Mesenchymal stem cell (in vitro differentiated cells and primary cell): ENCODE data around the gene TRPM3.

Experiments used
- DNase-seq: peaks from one replicate; pipeline ENCODE4 v3.0.0-alpha.2; 2013
- H2AFZ ChIP-seq: one replicate; pipeline ENCODE4 v1.6.1; 2013; ENCODE audit warnings: low read depth, mild to moderate bottlenecking, control low read depth, inconsistent platforms, low read length, moderate library complexity
- H2AK5ac ChIP-seq: 2 replicates; pipeline ENCODE4 v1.6.1; 2013; ENCODE audit warnings: low read length, moderate library complexity, mild to moderate bottlenecking, inconsistent platforms; ENCODE audit not compliant: severe bottlenecking
- H2BK120ac ChIP-seq: one replicate; pipeline ENCODE4 v1.6.1; 2013; ENCODE audit warnings: low read depth, mild to moderate bottlenecking, inconsistent platforms, low read length, moderate library complexity
- H2BK12ac ChIP-seq, 2 experiments: one replicate each; pipeline ENCODE4 v1.6.1; 2013; ENCODE audit warnings: inconsistent platforms in 2 of 2, low read length in 2 of 2, mild to moderate bottlenecking in 2 of 2, moderate library complexity in 2 of 2, control low read depth in 1 of 2
- H2BK15ac ChIP-seq: one replicate; pipeline ENCODE4 v1.6.1; 2013; ENCODE audit warnings: mild to moderate bottlenecking, low read depth, inconsistent platforms; ENCODE audit not compliant: poor library complexity, severe bottlenecking
- H2BK5ac ChIP-seq: 2 replicates; pipeline ENCODE4 v1.6.1; 2013; ENCODE audit warnings: low read depth, mild to moderate bottlenecking, low read length, control low read depth, inconsistent platforms; ENCODE audit not compliant: poor library complexity, severe bottlenecking
- H3K14ac ChIP-seq, 2 experiments: one replicate each; pipeline ENCODE4 v1.6.1; 2013; ENCODE audit warnings: inconsistent platforms in 2 of 2, low read length in 2 of 2, control low read depth in 1 of 2, mild to moderate bottlenecking in 1 of 2, moderate library complexity in 1 of 2
- H3K18ac ChIP-seq, 2 experiments: one replicate each; pipeline ENCODE4 v1.6.1; 2013; ENCODE audit warnings: inconsistent platforms in 2 of 2, low read length in 2 of 2, control low read depth in 1 of 2, low read depth in 1 of 2, mild to moderate bottlenecking in 1 of 2
- H3K23ac ChIP-seq, 2 experiments: one replicate each; pipeline ENCODE4 v1.6.1; 2013; ENCODE audit warnings: inconsistent platforms in 2 of 2, low read length in 2 of 2, mild to moderate bottlenecking in 2 of 2, moderate library complexity in 2 of 2, control low read depth in 1 of 2
- H3K27ac ChIP-seq: 2 replicates; pipeline ENCODE4 v1.5.1; 2013; ENCODE audit warnings: mild to moderate bottlenecking, moderate library complexity, low read length, control low read depth, inconsistent platforms; ENCODE audit not compliant: poor library complexity, severe bottlenecking
- H3K27me3 ChIP-seq, 2 experiments: 2 replicates each; pipeline versions ENCODE4 v1.6.1 to v1.7.0; 2013; ENCODE audit warnings: low read length in 2 of 2, mild to moderate bottlenecking in 2 of 2, moderate library complexity in 2 of 2, control low read depth in 1 of 2, inconsistent platforms in 1 of 2; ENCODE audit not compliant: control insufficient read depth in 1 of 2, insufficient read depth in 1 of 2
- H3K36me3 ChIP-seq, 2 experiments: 2 replicates each; pipeline versions ENCODE4 v1.6.1 to v1.7.0; 2013; ENCODE audit warnings: low read length in 2 of 2, control low read depth in 1 of 2, inconsistent platforms in 1 of 2, low read depth in 1 of 2, mild to moderate bottlenecking in 1 of 2; ENCODE audit not compliant: insufficient read depth in 2 of 2, control insufficient read depth in 1 of 2
- H3K4ac ChIP-seq, 2 experiments: one replicate each; pipeline ENCODE4 v1.6.1; 2013; ENCODE audit warnings: inconsistent platforms in 2 of 2, low read length in 2 of 2, mild to moderate bottlenecking in 2 of 2, moderate library complexity in 2 of 2, control low read depth in 1 of 2, low read depth in 1 of 2
- H3K4me1 ChIP-seq: 2 replicates; pipeline ENCODE4 v1.6.1; 2013; ENCODE audit warnings: low read depth, low read length, control low read depth; ENCODE audit not compliant: control insufficient read depth, insufficient read depth
- H3K4me2 ChIP-seq: 2 replicates; pipeline ENCODE4 v1.6.1; 2013; ENCODE audit warnings: low read length, mild to moderate bottlenecking, inconsistent platforms; ENCODE audit not compliant: poor library complexity, severe bottlenecking
- H3K4me3 ChIP-seq, 2 experiments: 2 replicates each; pipeline versions ENCODE4 v1.5.1 to v1.7.0; 2013; ENCODE audit warnings: low read length in 2 of 2, mild to moderate bottlenecking in 2 of 2, control low read depth in 1 of 2, low read depth in 1 of 2; ENCODE audit not compliant: insufficient read depth in 1 of 2
- H3K79me1 ChIP-seq: replicated peaks from 2 replicates; pipeline ENCODE4 v1.6.1; 2013; ENCODE audit warnings: mild to moderate bottlenecking, control low read depth, low read length, inconsistent platforms; ENCODE audit not compliant: poor library complexity, severe bottlenecking
- H3K9ac ChIP-seq: 2 replicates; pipeline ENCODE4 v1.7.0; 2013; ENCODE audit warnings: mild to moderate bottlenecking, low read length, moderate library complexity
- H3K9me3 ChIP-seq: 2 replicates; pipeline ENCODE4 v1.7.0; 2013; ENCODE audit warnings: mild to moderate bottlenecking, low read length; ENCODE audit not compliant: control insufficient read depth
- H4K8ac ChIP-seq: one replicate; pipeline ENCODE4 v1.6.1; 2013; ENCODE audit warnings: inconsistent platforms, mild to moderate bottlenecking, low read length, moderate library complexity
- H4K91ac ChIP-seq: one replicate; pipeline ENCODE4 v1.6.1; 2013; ENCODE audit warnings: mild to moderate bottlenecking, low read length, inconsistent platforms
- WGBS: methylation state at CpG from one replicate; pipeline ENCODE4 v1.1.7; 2013; ENCODE audit warnings: mixed read lengths; 5-methylcytosine and 5-hydroxymethylcytosine counted together

TRPM3 gene

GRCh38 chr9:70609011-70609410, 512.4 kb downstream of the TRPM3 start:
- H2BK5ac ChIP-seq, result no peak overlapping the region
- no peak overlapping the region for H4K8ac ChIP-seq
- no peaks in the 10 kb centered on the region for H3K4me1 ChIP-seq
- peak overlapping the region; percentile 76 for H3K9ac ChIP-seq
- H2BK15ac ChIP-seq, result no peak overlapping the region
- 100% methylated on average over 1 of the region's 2 CpGs for WGBS
- H2BK120ac ChIP-seq, result no peak overlapping the region
- no peak overlapping the region for H3K23ac ChIP-seq
- H3K27ac ChIP-seq, result no peak overlapping the region
- H3K79me1 ChIP-seq, result no peaks in the 10 kb centered on the region
- no peaks in the 10 kb centered on the region for H3K9me3 ChIP-seq
- H3K27me3 ChIP-seq, result peaks cover 0 to 15% of the 10 kb centered on the region in 2 experiments
- no peak overlapping the region for H2AFZ ChIP-seq
- H3K36me3 ChIP-seq, result no peaks in the 10 kb centered on the region
- H3K4me2 ChIP-seq, result no peak overlapping the region
- H2BK12ac ChIP-seq, result no peak overlapping the region
- H3K18ac ChIP-seq, result no peak overlapping the region
- DNase-seq, result no peak
- no peak overlapping the region for H3K14ac ChIP-seq
- no peak overlapping the region for H3K4ac ChIP-seq
- H2AK5ac ChIP-seq, result no peak overlapping the region
- H3K4me3 ChIP-seq, result no peak overlapping the region
- no peak overlapping the region for H4K91ac ChIP-seq

GRCh38 chr9:70607926-70608325, 513.5 kb downstream of the TRPM3 start:
- Histone ChIP-seq H3K9ac (no peak overlapping the region), H3K4me1 (no peaks in the 10 kb centered on the region), H3K79me1 (no peaks in the 10 kb centered on the region), H3K27me3 (peaks cover 0 to 10% of the 10 kb centered on the region in 2 experiments), H3K4me2 (no peak overlapping the region), H3K4ac (no peak overlapping the region), H2BK5ac (no peak overlapping the region), H2BK120ac (no peak overlapping the region), H4K91ac (no peak overlapping the region), H3K36me3 (no peaks in the 10 kb centered on the region), H4K8ac (no peak overlapping the region), H3K27ac (no peak overlapping the region), H3K23ac (no peak overlapping the region), H3K14ac (no peak overlapping the region), H2BK15ac (no peak overlapping the region), H2BK12ac (no peak overlapping the region), H2AK5ac (no peak overlapping the region), H3K18ac (no peak overlapping the region), H3K9me3 (no peaks in the 10 kb centered on the region), H2AFZ (no peak overlapping the region), H3K4me3 (no peak overlapping the region)
- no peak for DNase-seq
- 87% methylated on average over 8 of the region's 9 CpGs for WGBS

GRCh38 chr9:70607329-70607728, 514.1 kb downstream of the TRPM3 start:
- no peak overlapping the region for H3K4me2 ChIP-seq

GRCh38 chr9:70603020-70603411, 518.4 kb downstream of the TRPM3 start:
- Histone ChIP-seq H3K27me3 (peaks cover 0 to 16% of the 10 kb centered on the region in 2 experiments), H3K9ac (peak overlapping the region; percentile 21), H3K4me1 (peaks cover 6% of the 10 kb centered on the region), H4K91ac (no peak overlapping the region), H2BK15ac (no peak overlapping the region), H3K36me3 (no peaks in the 10 kb centered on the region), H2AFZ (no peak overlapping the region), H3K23ac (no peak overlapping the region), H2BK5ac (no peak overlapping the region), H2BK12ac (peak overlapping the region in 1 of 2 experiments; percentile 70), H2AK5ac (no peak overlapping the region), H3K79me1 (no peaks in the 10 kb centered on the region), H3K18ac (no peak overlapping the region), H3K9me3 (no peaks in the 10 kb centered on the region), H4K8ac (no peak overlapping the region), H2BK120ac (no peak overlapping the region), H3K4ac (peak overlapping the region in 1 of 2 experiments; percentile 24), H3K4me3 (no peak overlapping the region), H3K27ac (no peak overlapping the region), H3K14ac (no peak overlapping the region), H3K4me2 (no peak overlapping the region)
- no peak for DNase-seq
- WGBS, result 89% methylated on average over 6 of the region's 6 CpGs

More at GRCh38 chr9:70607329-70607728, 514.1 kb downstream of the TRPM3 start:
- 92% methylated on average over 3 of the region's 5 CpGs for WGBS
- Histone ChIP-seq H3K18ac (no peak overlapping the region), H3K36me3 (no peaks in the 10 kb centered on the region), H2BK12ac (no peak overlapping the region), H3K9me3 (no peaks in the 10 kb centered on the region), H3K23ac (no peak overlapping the region), H2BK15ac (no peak overlapping the region), H3K79me1 (no peaks in the 10 kb centered on the region), H2BK120ac (no peak overlapping the region), H3K4me3 (no peak overlapping the region), H2AK5ac (no peak overlapping the region), H3K14ac (no peak overlapping the region), H4K8ac (peak overlapping the region; percentile 2), H3K4ac (no peak overlapping the region), H3K27ac (no peak overlapping the region), H3K4me1 (no peaks in the 10 kb centered on the region), H2BK5ac (no peak overlapping the region), H3K27me3 (peaks cover 0 to 10% of the 10 kb centered on the region in 2 experiments), H2AFZ (no peak overlapping the region), H3K9ac (no peak overlapping the region), H4K91ac (no peak overlapping the region)
- no peak for DNase-seq
